ENCODE data around the gene IFT20.
"Not testable (repeated sequence)": the region's sequence is repeated elsewhere in the genome, so short reads cannot be mapped to it uniquely, and the experiment has no call there.

The IFT20 gene

DNA sequence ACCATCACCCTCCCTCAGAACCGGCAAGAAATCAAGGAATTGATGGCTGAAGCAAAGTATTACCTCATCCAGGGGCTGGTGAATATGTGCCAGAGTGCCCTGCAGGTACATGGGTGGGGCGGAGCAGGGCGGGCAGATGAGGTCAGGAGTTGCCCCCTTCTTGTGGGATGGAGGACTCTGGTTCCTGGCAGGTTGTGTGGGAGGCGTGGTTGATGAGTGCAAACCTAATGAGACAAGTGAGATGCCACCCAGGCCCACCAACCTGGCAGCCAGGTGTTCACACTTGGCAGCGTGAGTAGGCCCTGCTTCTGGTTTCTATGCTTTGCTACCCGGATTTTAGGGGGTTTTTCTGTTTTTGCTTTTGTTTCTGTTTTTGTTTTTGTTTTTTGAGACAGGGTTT is 5.1 kb upstream of the IFT20 start:
- TF ChIP-seq, protein P1, sequence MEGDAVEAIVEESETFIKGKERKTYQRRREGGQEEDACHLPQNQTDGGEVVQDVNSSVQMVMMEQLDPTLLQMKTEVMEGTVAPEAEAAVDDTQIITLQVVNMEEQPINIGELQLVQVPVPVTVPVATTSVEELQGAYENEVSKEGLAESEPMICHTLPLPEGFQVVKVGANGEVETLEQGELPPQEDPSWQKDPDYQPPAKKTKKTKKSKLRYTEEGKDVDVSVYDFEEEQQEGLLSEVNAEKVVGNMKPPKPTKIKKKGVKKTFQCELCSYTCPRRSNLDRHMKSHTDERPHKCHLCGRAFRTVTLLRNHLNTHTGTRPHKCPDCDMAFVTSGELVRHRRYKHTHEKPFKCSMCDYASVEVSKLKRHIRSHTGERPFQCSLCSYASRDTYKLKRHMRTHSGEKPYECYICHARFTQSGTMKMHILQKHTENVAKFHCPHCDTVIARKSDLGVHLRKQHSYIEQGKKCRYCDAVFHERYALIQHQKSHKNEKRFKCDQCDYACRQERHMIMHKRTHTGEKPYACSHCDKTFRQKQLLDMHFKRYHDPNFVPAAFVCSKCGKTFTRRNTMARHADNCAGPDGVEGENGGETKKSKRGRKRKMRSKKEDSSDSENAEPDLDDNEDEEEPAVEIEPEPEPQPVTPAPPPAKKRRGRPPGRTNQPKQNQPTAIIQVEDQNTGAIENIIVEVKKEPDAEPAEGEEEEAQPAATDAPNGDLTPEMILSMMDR (conservative IDR thresholded peaks at IDR 0.05; ENCODE audit: low read length), result no peak
- no peak overlapping the region for H3K4me3 ChIP-seq (ENCODE audit: low read length)
- no peak for DNase-seq (ENCODE audit: low read depth)

DNA sequence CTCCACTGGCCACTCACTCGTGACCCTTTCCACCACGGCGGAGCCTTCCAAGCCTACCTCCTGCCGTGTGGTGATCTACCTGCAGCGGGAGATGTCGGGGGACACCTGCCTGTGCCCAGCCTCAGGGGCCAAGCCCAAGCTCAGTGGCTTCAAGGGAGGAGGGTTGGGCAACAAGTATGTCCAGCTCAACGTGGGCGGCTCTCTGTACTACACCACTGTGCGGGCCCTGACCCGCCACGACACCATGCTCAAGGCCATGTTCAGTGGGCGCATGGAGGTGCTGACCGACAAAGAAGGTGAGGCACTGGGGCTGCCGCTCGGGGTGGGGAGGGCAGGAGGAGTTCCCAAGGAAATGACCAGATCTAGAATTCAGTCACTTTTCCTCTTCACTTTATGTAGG is 4.2 kb upstream of the IFT20 start:
- TF ChIP-seq, protein P1 (conservative IDR thresholded peaks at IDR 0.05; ENCODE audit: low read length), result no peak
- H3K4me3 ChIP-seq (ENCODE audit: low read length), result no peak overlapping the region
- DNase-seq (ENCODE audit: low read depth), result no peak

DNA sequence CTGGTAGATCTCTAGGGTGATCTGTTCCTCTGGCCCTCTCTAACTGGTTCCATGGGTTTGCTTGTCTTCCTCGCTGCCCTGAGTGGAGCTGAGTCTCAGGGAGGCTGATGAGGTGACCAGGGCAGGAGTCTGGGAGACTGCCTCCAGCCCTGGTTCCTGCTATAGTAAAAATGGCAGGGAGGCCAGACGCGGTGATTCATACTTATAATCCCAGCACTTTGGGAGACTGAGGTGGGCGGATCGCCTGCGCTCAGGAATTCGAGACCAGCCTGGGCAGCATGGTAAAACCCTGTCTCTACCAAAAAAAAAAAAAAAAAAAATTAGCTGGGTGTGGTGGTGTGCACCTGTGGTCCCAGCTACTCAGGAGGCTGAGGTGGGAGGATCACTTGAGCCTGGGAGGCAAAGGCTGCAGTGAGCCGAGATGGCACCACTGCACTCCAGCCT is 3.5 kb upstream of the IFT20 start:
- not testable (repeated sequence) for H3K4me3 ChIP-seq (ENCODE audit: low read length); DNase-seq (ENCODE audit: low read depth)

- no peak overlapping the region for H3K4me3 ChIP-seq (ENCODE audit: low read length)
- DNase-seq (ENCODE audit: low read depth), result peak; percentile 59
- TF ChIP-seq, protein P1 (conservative IDR thresholded peaks at IDR 0.05; ENCODE audit: low read length), result no peak
Measured at GRCh38 chr17:28338056-28338768, 2.9 kb upstream of the IFT20 start.

- DNase-seq (ENCODE audit: low read depth), result peak; percentile 89
- TF ChIP-seq, protein P1 (conservative IDR thresholded peaks at IDR 0.05; ENCODE audit: low read length), result no peak
- H3K4me3 ChIP-seq (ENCODE audit: low read length), result peak overlapping the region; percentile 97
Measured at GRCh38 chr17:28335959-28336871, 943 bp upstream of the IFT20 start.

- H3K4me3 ChIP-seq (ENCODE audit: low read length), result peak overlapping the region; percentile 75
- TF ChIP-seq, protein P1 (conservative IDR thresholded peaks at IDR 0.05; ENCODE audit: low read length), result 0 out of 2 replicates have a peak, but pooled peaks have one; percentile 7
- DNase-seq (ENCODE audit: low read depth), result no peak
Measured at GRCh38 chr17:28334666-28335200, 539 bp downstream of the IFT20 start.

- H3K4me3 ChIP-seq (ENCODE audit: low read length), result peak overlapping the region; percentile 75
- TF ChIP-seq, protein P1 (conservative IDR thresholded peaks at IDR 0.05; ENCODE audit: low read length), result no peak
- DNase-seq (ENCODE audit: low read depth), result peak; percentile 31
Measured at GRCh38 chr17:28334171-28334570, 1.1 kb downstream of the IFT20 start.

Data from AG10803 (cell line).